OCI-LY3 (cell line): ENCODE measurements around the gene EFNA5.

Experiments used
- H2AFZ ChIP-seq: fragments of 200-600, 300-600 bp; shearing (Covaris generic); 2 replicates; pipeline ENCODE4 v1.6.0; 2014; ENCODE audit warnings: antibody characterized with exemption, low read depth, low read length
- H3K27ac ChIP-seq: fragments of 200-600, 300-600 bp; sonication (generic); 2 replicates; pipeline ENCODE4 v1.5.1; 2014; ENCODE audit warnings: mild to moderate bottlenecking, low read length, moderate library complexity, mixed read lengths
- H3K27me3 ChIP-seq: fragments of 200-600, 300-600 bp; sonication (generic); 2 replicates; pipeline ENCODE4 v1.6.1; 2014; ENCODE audit warnings: low read depth, low read length, mixed read lengths
- H3K36me3 ChIP-seq: fragments of 200-600, 300-600 bp; sonication (generic); replicated peaks from 2 replicates; pipeline ENCODE3; 2014; ENCODE audit warnings: low read depth, low read length, mixed read lengths
- H3K4me1 ChIP-seq: fragments of 300-600, 200-600 bp; sonication (generic); 2 replicates; pipeline ENCODE4 v1.6.1; 2014; ENCODE audit warnings: low read length, mixed read lengths
- H3K4me2 ChIP-seq: fragments of 200-600, 300-600 bp; sonication (generic); 2 replicates; pipeline ENCODE4 v1.6.1; 2014; ENCODE audit warnings: low read length, mixed read lengths
- H3K4me3 ChIP-seq: fragments of 300-600, 200-600 bp; sonication (generic); 2 replicates; pipeline ENCODE4 v1.5.1; 2014; ENCODE audit warnings: antibody characterized with exemption, mild to moderate bottlenecking, low read length, moderate library complexity
- H3K79me2 ChIP-seq: fragments of 300-600, 200-600 bp; shearing (Covaris generic); 2 replicates; pipeline ENCODE4 v1.6.1; 2014; ENCODE audit warnings: mild to moderate bottlenecking, low read length, mixed read lengths
- H3K9ac ChIP-seq: fragments of 300-600, 200-600 bp; shearing (Covaris generic); 2 replicates; pipeline ENCODE4 v1.6.0; 2014; ENCODE audit warnings: mild to moderate bottlenecking, low read length, moderate library complexity
- H3K9me3 ChIP-seq: fragments of 200-600, 300-600 bp; shearing (Covaris generic); 2 replicates; pipeline ENCODE4 v1.6.1; 2014; ENCODE audit warnings: low read length, mixed read lengths; ENCODE audit not compliant: insufficient read depth
- H4K20me1 ChIP-seq: fragments of 200-600, 300-600 bp; sonication (generic); 2 replicates; pipeline ENCODE4 v1.6.1; 2016; ENCODE audit warnings: low read length, mixed read lengths; ENCODE audit not compliant: insufficient read depth
- EZH2phosphoT487 ChIP-seq: fragments of 200-600 bp; shearing (Covaris generic); IDR thresholded peaks from 2 replicates; pipeline ENCODE4 v1.6.1; 2018; ENCODE audit warnings: antibody characterized with exemption, mixed run types, low read depth
- TF ChIP-seq, protein P1 (sequence below): fragments of 200-600, 300-600 bp; sonication (generic); IDR thresholded peaks from 2 replicates; pipeline ENCODE4 v1.5.1; 2014; ENCODE audit warnings: antibody characterized with exemption, low read length, low read depth

The EFNA5 gene

GRCh38 chr5:107331312-107331711 lies 339.4 kb downstream of the EFNA5 start:
- Histone ChIP-seq H4K20me1 (no peaks in the 10 kb centered on the region), H3K4me1 (no peaks in the 10 kb centered on the region), H3K36me3 (no peaks in the 10 kb centered on the region), H3K27me3 (no peaks in the 10 kb centered on the region), H3K27ac (no peak overlapping the region), H3K9ac (no peak overlapping the region), H3K9me3 (no peaks in the 10 kb centered on the region), H3K79me2 (no peaks in the 10 kb centered on the region), H3K4me3 (no peak overlapping the region), H3K4me2 (no peak overlapping the region), H2AFZ (no peak overlapping the region)
- TF ChIP-seq EZH2phosphoT487 = no peak
- TF ChIP-seq, protein P1, sequence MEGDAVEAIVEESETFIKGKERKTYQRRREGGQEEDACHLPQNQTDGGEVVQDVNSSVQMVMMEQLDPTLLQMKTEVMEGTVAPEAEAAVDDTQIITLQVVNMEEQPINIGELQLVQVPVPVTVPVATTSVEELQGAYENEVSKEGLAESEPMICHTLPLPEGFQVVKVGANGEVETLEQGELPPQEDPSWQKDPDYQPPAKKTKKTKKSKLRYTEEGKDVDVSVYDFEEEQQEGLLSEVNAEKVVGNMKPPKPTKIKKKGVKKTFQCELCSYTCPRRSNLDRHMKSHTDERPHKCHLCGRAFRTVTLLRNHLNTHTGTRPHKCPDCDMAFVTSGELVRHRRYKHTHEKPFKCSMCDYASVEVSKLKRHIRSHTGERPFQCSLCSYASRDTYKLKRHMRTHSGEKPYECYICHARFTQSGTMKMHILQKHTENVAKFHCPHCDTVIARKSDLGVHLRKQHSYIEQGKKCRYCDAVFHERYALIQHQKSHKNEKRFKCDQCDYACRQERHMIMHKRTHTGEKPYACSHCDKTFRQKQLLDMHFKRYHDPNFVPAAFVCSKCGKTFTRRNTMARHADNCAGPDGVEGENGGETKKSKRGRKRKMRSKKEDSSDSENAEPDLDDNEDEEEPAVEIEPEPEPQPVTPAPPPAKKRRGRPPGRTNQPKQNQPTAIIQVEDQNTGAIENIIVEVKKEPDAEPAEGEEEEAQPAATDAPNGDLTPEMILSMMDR = no peak

DNA sequence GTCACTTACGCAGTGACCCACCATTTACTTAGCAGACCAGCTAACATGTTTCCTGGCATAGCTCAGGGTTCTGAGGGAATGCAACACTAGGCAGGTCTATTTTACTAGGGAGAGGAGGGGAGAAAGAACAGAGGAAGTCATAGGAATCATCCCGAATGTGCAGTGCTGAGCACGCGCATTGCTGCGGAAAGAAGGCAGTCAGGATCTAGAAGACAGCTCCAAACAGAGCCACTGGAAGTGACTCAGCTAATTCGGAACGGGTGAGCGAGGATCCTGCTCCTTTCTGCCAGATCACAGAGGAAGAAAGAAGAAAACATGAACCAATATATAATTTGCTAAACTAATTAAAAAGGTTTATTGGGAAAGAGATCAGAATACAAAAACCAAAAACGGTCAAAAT lies 339.8 kb downstream of the EFNA5 start:
- TF ChIP-seq EZH2phosphoT487 = no peak
- TF ChIP-seq, protein P1 = no peak
- no peaks in the 10 kb centered on the region for H3K36me3 ChIP-seq
- no peaks in the 10 kb centered on the region for H3K9me3 ChIP-seq
- no peaks in the 10 kb centered on the region for H3K27me3 ChIP-seq
- H3K79me2 ChIP-seq = no peaks in the 10 kb centered on the region
- no peak overlapping the region for H3K4me3 ChIP-seq
- no peak overlapping the region for H3K9ac ChIP-seq
- H3K4me1 ChIP-seq = no peaks in the 10 kb centered on the region
- H2AFZ ChIP-seq = no peak overlapping the region
- H3K4me2 ChIP-seq = no peak overlapping the region
- H3K27ac ChIP-seq = no peak overlapping the region
- H4K20me1 ChIP-seq = no peaks in the 10 kb centered on the region

DNA sequence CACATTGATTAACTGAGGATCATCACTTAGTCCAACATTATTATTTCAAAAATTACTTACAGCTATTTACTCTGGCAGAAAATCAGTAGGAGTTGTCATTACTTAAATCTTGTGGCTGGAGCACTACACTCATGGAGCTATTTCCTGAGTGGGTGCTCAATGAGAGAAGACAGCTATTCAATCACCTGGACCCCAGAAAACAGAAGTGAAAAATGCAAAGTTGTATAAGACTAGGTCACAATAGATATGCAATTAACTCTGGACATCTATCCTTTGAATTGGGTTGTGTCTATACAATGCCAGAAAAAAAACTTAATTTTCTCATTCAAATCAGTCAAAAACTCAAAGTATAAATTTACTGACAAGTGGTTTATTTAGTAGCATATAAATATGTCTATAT lies 340.9 kb downstream of the EFNA5 start:
- TF ChIP-seq, protein P1 = no peak
- TF ChIP-seq EZH2phosphoT487 = no peak
- no peaks in the 10 kb centered on the region for H3K4me1 ChIP-seq
- no peak overlapping the region for H3K4me3 ChIP-seq
- no peak overlapping the region for H3K9ac ChIP-seq
- no peak overlapping the region for H3K4me2 ChIP-seq
- no peaks in the 10 kb centered on the region for H3K9me3 ChIP-seq
- no peaks in the 10 kb centered on the region for H3K27me3 ChIP-seq
- no peaks in the 10 kb centered on the region for H3K36me3 ChIP-seq
- H3K27ac ChIP-seq = no peak overlapping the region
- H3K79me2 ChIP-seq = no peaks in the 10 kb centered on the region
- H4K20me1 ChIP-seq = no peaks in the 10 kb centered on the region
- H2AFZ ChIP-seq = no peak overlapping the region
